ENCODE measurements around the gene TRAPPC12. TPM values are rescaled to one million over a fixed set of nuclear protein-coding genes. Genes with fewer than 3 reads are reported as not detected.
"Not testable (repeated sequence)": the region's sequence is repeated elsewhere in the genome, so short reads cannot be mapped to it uniquely, and the experiment has no call there.

Gene TRAPPC12
- total RNA-seq, 3 donors from 2014 or later: 52.5 to 89.6 (median 69.2) TPM

GRCh38 chr2:3355951-3356569 lies 23.4 kb upstream of the TRAPPC12 start:
- H3K36me3 ChIP-seq: no peaks in the 10 kb centered on the region
- intact Hi-C loops (cut with DNase I; ENCODE audit: low total_unique reads): no loop called here
- no peak for DNase-seq (ENCODE audit: low spot score in 2 of 2)
- no peaks in the 10 kb centered on the region for H3K4me1 ChIP-seq
- TF ChIP-seq CTCF (IDR thresholded peaks at IDR 0.05) (no peak), POLR2A (IDR thresholded peaks at IDR 0.05) (no peak), POLR2AphosphoS5 (IDR thresholded peaks at IDR 0.05) (no peak)
- H3K27ac ChIP-seq: no peak overlapping the region
- H3K9me3 ChIP-seq: no peaks in the 10 kb centered on the region
- H3K27me3 ChIP-seq: no peaks in the 10 kb centered on the region
- H3K4me3 ChIP-seq: no peak overlapping the region

- H3K27ac ChIP-seq: no peak overlapping the region
- intact Hi-C loops (cut with DNase I; ENCODE audit: low total_unique reads): no loop called here
- no peak for DNase-seq (ENCODE audit: low spot score in 2 of 2)
Observed at GRCh38 chr2:3356799-3357198, 22.7 kb upstream of the TRAPPC12 start.

GRCh38 chr2:3357446-3357845 lies 22.0 kb upstream of the TRAPPC12 start:
- H3K4me1 ChIP-seq; H3K9me3 ChIP-seq; H3K27ac ChIP-seq; H3K4me3 ChIP-seq; DNase-seq (ENCODE audit: low spot score in 2 of 2); H3K27me3 ChIP-seq; H3K36me3 ChIP-seq; intact Hi-C loops (cut with DNase I; ENCODE audit: low total_unique reads): not testable (repeated sequence)

More at GRCh38 chr2:3356799-3357198, 22.7 kb upstream of the TRAPPC12 start:
- H3K4me3 ChIP-seq: no peak overlapping the region
- H3K9me3 ChIP-seq: no peaks in the 10 kb centered on the region
- H3K4me1 ChIP-seq: no peaks in the 10 kb centered on the region
- no peaks in the 10 kb centered on the region for H3K36me3 ChIP-seq
- H3K27me3 ChIP-seq: no peaks in the 10 kb centered on the region
- TF ChIP-seq POLR2A (IDR thresholded peaks at IDR 0.05): no peak
- no peak for TF ChIP-seq CTCF (IDR thresholded peaks at IDR 0.05)
- TF ChIP-seq POLR2AphosphoS5 (IDR thresholded peaks at IDR 0.05): no peak

- intact Hi-C loops (cut with DNase I; ENCODE audit: low total_unique reads): no loop called here
- Histone ChIP-seq H3K4me1 (no peaks in the 10 kb centered on the region), H3K27me3 (no peaks in the 10 kb centered on the region), H3K27ac (no peak overlapping the region), H3K4me3 (no peak overlapping the region), H3K9me3 (no peaks in the 10 kb centered on the region), H3K36me3 (no peaks in the 10 kb centered on the region)
- no peak for TF ChIP-seq CTCF (IDR thresholded peaks at IDR 0.05)
- TF ChIP-seq POLR2AphosphoS5 (IDR thresholded peaks at IDR 0.05): no peak
- TF ChIP-seq POLR2A (IDR thresholded peaks at IDR 0.05): no peak
- no peak for DNase-seq (ENCODE audit: low spot score in 2 of 2)
Observed at GRCh38 chr2:3357926-3358325, 21.6 kb upstream of the TRAPPC12 start.

GRCh38 chr2:3361518-3362389 lies 17.7 kb upstream of the TRAPPC12 start:
- TF ChIP-seq POLR2AphosphoS5 (IDR thresholded peaks at IDR 0.05): no peak
- no peak for TF ChIP-seq CTCF (IDR thresholded peaks at IDR 0.05)
- no peak for TF ChIP-seq POLR2A (IDR thresholded peaks at IDR 0.05)
- Histone ChIP-seq H3K27ac (no peak overlapping the region), H3K36me3 (no peaks in the 10 kb centered on the region), H3K27me3 (no peaks in the 10 kb centered on the region), H3K4me1 (no peaks in the 10 kb centered on the region), H3K4me3 (no peak overlapping the region), H3K9me3 (no peaks in the 10 kb centered on the region)
- intact Hi-C loops (cut with DNase I; ENCODE audit: low total_unique reads): no loop called here
- no peak for DNase-seq (ENCODE audit: low spot score in 2 of 2)
